GM12891 (cell line): ENCODE data around the gene ZNF418.

Source experiments
- POLR2A ChIP-seq: IDR thresholded peaks from 2 replicates; pipeline ENCODE4 v1.6.1; 2011; ENCODE audit warnings: low read depth, low read length, control low read depth
- POLR2AphosphoS5 ChIP-seq: IDR thresholded peaks from 2 replicates; pipeline ENCODE4 v1.6.1; 2011; ENCODE audit warnings: low read depth, low read length, control low read depth
- TAF1 ChIP-seq: IDR thresholded peaks from 2 replicates; pipeline ENCODE4 v1.6.1; 2011; ENCODE audit warnings: low read depth, low read length, control low read depth

- TF ChIP-seq TAF1 (no peak), POLR2AphosphoS5 (no peak), POLR2A (no peak)
These were observed 7.6 kb downstream of the ZNF418 start for GRCh38 chr19:57927587-57927986.
